ENCODE results near the gene PCP4L1.

PCP4L1 gene

GRCh38 chr1:161266836-161267235, 8.3 kb downstream of the PCP4L1 start:
- DNase-seq (ENCODE audit: low spot score) = no peak

GRCh38 chr1:161267321-161267720, 8.8 kb downstream of the PCP4L1 start:
- DNase-seq (ENCODE audit: low spot score) = no peak

- no peak for DNase-seq (ENCODE audit: low spot score)
Measured at GRCh38 chr1:161273402-161273801, 14.9 kb downstream of the PCP4L1 start.

GRCh38 chr1:161274874-161275273, 16.3 kb downstream of the PCP4L1 start:
- DNase-seq (ENCODE audit: low spot score) = no peak

GRCh38 chr1:161282991-161283390, 24.4 kb downstream of the PCP4L1 start:
- DNase-seq (ENCODE audit: low spot score) = no peak

GRCh38 chr1:161285113-161285512, 26.6 kb downstream of the PCP4L1 start:
- DNase-seq (ENCODE audit: low spot score) = no peak

GRCh38 chr1:161285521-161285920, 27.0 kb downstream of the PCP4L1 start:
- DNase-seq (ENCODE audit: low spot score) = no peak

GRCh38 chr1:161287482-161288054, 29.0 kb downstream of the PCP4L1 start:
- DNase-seq (ENCODE audit: low spot score) = no peak

GRCh38 chr1:161290779-161291178, 32.2 kb downstream of the PCP4L1 start:
- DNase-seq (ENCODE audit: low spot score) = no peak

- no peak for DNase-seq (ENCODE audit: low spot score)
Measured at GRCh38 chr1:161297415-161297814, 38.9 kb downstream of the PCP4L1 start.

GRCh38 chr1:161298116-161298515, 39.6 kb downstream of the PCP4L1 start:
- no peak for DNase-seq (ENCODE audit: low spot score)

GRCh38 chr1:161299347-161299746, 40.8 kb downstream of the PCP4L1 start:
- no peak for DNase-seq (ENCODE audit: low spot score)

- DNase-seq (ENCODE audit: low spot score) = no peak
Measured at GRCh38 chr1:161300478-161300877, 41.9 kb downstream of the PCP4L1 start.

GRCh38 chr1:161304927-161305866, 46.7 kb downstream of the PCP4L1 start:
- DNase-seq (ENCODE audit: low spot score) = no peak

GRCh38 chr1:161305867-161306519, 47.4 kb downstream of the PCP4L1 start:
- DNase-seq (ENCODE audit: low spot score) = peak; percentile 92

- DNase-seq (ENCODE audit: low spot score) = no peak
Measured at GRCh38 chr1:161307230-161307768, 48.8 kb downstream of the PCP4L1 start.

- DNase-seq (ENCODE audit: low spot score) = no peak
Measured at GRCh38 chr1:161307892-161308638, 49.5 kb downstream of the PCP4L1 start.

- no peak for DNase-seq (ENCODE audit: low spot score)
Measured at GRCh38 chr1:161309868-161310267, 51.3 kb downstream of the PCP4L1 start, which contains the start of gene MPZ. TSS of gene MPZ (minus strand) at chr1:161309968. CDS start at chr1:161309905, 63 bp downstream.

- no peak for DNase-seq (ENCODE audit: low spot score)
Measured at GRCh38 chr1:161311595-161312181, 53.1 kb downstream of the PCP4L1 start.

- DNase-seq (ENCODE audit: low spot score) = no peak
Measured at GRCh38 chr1:161313554-161314200, 55.1 kb downstream of the PCP4L1 start.
